ENCODE measurements around the gene NOXRED1. TPM values are rescaled to one million over a fixed set of nuclear protein-coding genes. Genes with fewer than 3 reads are reported as not detected.
A peak's percentile ranks its signal among the peaks of the same experiment; 100 is the strongest.

Gene NOXRED1
- total RNA-seq, 1 experiment from 2014 or later = 0.20 TPM

DNA sequence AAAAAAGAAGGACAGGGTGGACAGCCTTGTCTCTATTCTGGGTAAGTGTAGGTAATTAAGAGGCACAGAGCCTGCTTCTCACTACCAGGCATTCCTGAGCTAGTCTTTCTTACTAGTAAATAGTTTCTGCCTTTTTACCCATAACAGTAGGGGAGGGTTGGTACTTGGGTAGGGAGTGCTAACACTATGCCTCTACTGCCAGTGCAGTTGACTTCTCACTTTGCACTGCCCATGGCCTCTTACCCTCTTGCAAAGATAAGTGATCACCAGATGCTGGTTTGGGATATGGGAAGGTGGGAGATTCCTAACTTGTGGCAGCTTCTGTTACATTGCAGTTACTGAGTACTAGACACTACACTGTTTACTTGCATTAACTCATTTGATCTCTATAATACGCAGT is 46.2 kb upstream of the NOXRED1 start (continued):
- TF ChIP-seq, protein P1, sequence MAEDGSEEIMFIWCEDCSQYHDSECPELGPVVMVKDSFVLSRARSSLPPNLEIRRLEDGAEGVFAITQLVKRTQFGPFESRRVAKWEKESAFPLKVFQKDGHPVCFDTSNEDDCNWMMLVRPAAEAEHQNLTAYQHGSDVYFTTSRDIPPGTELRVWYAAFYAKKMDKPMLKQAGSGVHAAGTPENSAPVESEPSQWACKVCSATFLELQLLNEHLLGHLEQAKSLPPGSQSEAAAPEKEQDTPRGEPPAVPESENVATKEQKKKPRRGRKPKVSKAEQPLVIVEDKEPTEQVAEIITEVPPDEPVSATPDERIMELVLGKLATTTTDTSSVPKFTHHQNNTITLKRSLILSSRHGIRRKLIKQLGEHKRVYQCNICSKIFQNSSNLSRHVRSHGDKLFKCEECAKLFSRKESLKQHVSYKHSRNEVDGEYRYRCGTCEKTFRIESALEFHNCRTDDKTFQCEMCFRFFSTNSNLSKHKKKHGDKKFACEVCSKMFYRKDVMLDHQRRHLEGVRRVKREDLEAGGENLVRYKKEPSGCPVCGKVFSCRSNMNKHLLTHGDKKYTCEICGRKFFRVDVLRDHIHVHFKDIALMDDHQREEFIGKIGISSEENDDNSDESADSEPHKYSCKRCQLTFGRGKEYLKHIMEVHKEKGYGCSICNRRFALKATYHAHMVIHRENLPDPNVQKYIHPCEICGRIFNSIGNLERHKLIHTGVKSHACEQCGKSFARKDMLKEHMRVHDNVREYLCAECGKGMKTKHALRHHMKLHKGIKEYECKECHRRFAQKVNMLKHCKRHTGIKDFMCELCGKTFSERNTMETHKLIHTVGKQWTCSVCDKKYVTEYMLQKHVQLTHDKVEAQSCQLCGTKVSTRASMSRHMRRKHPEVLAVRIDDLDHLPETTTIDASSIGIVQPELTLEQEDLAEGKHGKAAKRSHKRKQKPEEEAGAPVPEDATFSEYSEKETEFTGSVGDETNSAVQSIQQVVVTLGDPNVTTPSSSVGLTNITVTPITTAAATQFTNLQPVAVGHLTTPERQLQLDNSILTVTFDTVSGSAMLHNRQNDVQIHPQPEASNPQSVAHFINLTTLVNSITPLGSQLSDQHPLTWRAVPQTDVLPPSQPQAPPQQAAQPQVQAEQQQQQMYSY (CRISPR knock-in tag; IDR thresholded peaks at IDR 0.05) = no peak
- TF ChIP-seq, protein P2, sequence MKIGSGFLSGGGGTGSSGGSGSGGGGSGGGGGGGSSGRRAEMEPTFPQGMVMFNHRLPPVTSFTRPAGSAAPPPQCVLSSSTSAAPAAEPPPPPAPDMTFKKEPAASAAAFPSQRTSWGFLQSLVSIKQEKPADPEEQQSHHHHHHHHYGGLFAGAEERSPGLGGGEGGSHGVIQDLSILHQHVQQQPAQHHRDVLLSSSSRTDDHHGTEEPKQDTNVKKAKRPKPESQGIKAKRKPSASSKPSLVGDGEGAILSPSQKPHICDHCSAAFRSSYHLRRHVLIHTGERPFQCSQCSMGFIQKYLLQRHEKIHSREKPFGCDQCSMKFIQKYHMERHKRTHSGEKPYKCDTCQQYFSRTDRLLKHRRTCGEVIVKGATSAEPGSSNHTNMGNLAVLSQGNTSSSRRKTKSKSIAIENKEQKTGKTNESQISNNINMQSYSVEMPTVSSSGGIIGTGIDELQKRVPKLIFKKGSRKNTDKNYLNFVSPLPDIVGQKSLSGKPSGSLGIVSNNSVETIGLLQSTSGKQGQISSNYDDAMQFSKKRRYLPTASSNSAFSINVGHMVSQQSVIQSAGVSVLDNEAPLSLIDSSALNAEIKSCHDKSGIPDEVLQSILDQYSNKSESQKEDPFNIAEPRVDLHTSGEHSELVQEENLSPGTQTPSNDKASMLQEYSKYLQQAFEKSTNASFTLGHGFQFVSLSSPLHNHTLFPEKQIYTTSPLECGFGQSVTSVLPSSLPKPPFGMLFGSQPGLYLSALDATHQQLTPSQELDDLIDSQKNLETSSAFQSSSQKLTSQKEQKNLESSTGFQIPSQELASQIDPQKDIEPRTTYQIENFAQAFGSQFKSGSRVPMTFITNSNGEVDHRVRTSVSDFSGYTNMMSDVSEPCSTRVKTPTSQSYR (CRISPR knock-in tag; IDR thresholded peaks at IDR 0.05) = no peak
- TF ChIP-seq, protein P3, sequence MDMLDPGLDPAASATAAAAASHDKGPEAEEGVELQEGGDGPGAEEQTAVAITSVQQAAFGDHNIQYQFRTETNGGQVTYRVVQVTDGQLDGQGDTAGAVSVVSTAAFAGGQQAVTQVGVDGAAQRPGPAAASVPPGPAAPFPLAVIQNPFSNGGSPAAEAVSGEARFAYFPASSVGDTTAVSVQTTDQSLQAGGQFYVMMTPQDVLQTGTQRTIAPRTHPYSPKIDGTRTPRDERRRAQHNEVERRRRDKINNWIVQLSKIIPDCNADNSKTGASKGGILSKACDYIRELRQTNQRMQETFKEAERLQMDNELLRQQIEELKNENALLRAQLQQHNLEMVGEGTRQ (CRISPR knock-in tag; IDR thresholded peaks at IDR 0.05) = no peak
- TF ChIP-seq CBFB (CRISPR knock-in tag; IDR thresholded peaks at IDR 0.05; ENCODE audit: low read depth) = no peak
- no peak for TF ChIP-seq MXD4 (CRISPR knock-in tag; IDR thresholded peaks at IDR 0.05; ENCODE audit: borderline replicate concordance)
- TF ChIP-seq FOXP1 (CRISPR knock-in tag; IDR thresholded peaks at IDR 0.05; ENCODE audit: borderline replicate concordance) = no peak
- no peak for TF ChIP-seq ZNF671 (CRISPR knock-in tag; IDR thresholded peaks at IDR 0.05)
- no peak for TF ChIP-seq CREM (CRISPR knock-in tag; IDR thresholded peaks at IDR 0.05)

DNA sequence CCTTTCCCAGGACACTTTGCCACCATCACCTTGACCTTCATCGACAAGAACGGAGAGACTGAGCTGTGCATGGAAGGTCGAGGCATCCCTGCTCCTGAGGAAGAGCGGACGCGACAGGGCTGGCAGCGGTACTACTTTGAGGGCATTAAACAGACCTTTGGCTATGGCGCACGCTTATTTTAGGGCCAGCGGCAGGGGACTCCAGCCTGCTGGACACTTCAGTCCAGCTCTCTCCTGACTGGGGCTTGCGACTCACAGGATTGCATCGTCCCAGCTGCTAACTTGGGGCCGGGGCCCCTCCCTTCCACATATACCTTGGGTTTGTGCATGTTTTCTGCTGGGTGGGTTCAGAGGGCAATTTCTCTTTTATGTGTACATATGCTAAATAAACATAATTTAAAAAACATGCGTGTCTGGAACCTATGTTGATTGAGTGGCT is 45.8 kb upstream of the NOXRED1 start:
- H3K36me3 Mint-ChIP-seq = peaks cover 48% of the 10 kb centered on the region
- CTCF ChIA-PET = interaction anchor here (0.6 to 3.0 kb wide), 2 partner anchors 10 to 148 kb away, joined by 3 to 18 read pairs; partner anchors contain the start of genes GSTZ1 and POMT2

DNA sequence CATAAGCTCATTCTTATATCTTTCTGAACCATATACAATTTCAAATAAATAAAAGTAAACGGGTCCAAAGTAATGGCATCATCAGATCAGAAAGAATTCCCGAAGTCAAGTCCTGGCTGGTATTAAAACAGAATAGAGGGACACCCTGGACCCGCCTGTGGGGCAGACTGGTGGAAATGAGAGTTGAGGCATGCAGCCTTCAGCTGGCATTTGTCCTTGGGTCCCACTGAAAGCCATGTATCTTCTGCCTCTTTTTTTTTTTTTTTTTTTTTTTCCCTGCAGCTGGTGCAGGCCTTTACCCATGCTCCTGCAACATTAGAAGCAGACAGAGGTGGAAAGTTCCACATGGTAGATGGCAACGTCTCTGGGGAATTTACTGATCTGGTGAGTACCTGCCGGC is 44.5 kb upstream of the NOXRED1 start:
- peaks cover 57% of the 10 kb centered on the region for H3K36me3 Mint-ChIP-seq
- CTCF ChIA-PET = interaction anchor here (0.6 to 1.2 kb wide), 2 partner anchors 10 to 137 kb away, joined by 5 to 6 read pairs; partner anchors contain the start of genes AHSA1 and VIPAS39
- no peaks in the 10 kb centered on the region for H3K27me3 Mint-ChIP-seq (ENCODE audit: low read depth)
- H3K4me3 Mint-ChIP-seq = no peak overlapping the region
- ATAC-seq = no peak
- peaks cover 24% of the 10 kb centered on the region for H3K4me1 Mint-ChIP-seq
- DNase-seq (ENCODE audit: low spot score) = no peak
- POLR2A ChIA-PET = no interaction called here
- H3K9me3 Mint-ChIP-seq = no peaks in the 10 kb centered on the region
- H3K27ac Mint-ChIP-seq = no peak overlapping the region
- no peak for TF ChIP-seq NR3C1 (CRISPR knock-in tag; conservative IDR thresholded peaks at IDR 0.05; ENCODE audit: low read depth)
- TF ChIP-seq, protein P4, sequence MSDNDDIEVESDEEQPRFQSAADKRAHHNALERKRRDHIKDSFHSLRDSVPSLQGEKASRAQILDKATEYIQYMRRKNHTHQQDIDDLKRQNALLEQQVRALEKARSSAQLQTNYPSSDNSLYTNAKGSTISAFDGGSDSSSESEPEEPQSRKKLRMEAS (CRISPR knock-in tag; IDR thresholded peaks at IDR 0.05) = no peak
- TF ChIP-seq, protein P5, sequence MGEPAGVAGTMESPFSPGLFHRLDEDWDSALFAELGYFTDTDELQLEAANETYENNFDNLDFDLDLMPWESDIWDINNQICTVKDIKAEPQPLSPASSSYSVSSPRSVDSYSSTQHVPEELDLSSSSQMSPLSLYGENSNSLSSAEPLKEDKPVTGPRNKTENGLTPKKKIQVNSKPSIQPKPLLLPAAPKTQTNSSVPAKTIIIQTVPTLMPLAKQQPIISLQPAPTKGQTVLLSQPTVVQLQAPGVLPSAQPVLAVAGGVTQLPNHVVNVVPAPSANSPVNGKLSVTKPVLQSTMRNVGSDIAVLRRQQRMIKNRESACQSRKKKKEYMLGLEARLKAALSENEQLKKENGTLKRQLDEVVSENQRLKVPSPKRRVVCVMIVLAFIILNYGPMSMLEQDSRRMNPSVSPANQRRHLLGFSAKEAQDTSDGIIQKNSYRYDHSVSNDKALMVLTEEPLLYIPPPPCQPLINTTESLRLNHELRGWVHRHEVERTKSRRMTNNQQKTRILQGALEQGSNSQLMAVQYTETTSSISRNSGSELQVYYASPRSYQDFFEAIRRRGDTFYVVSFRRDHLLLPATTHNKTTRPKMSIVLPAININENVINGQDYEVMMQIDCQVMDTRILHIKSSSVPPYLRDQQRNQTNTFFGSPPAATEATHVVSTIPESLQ (CRISPR knock-in tag; IDR thresholded peaks at IDR 0.05) = no peak
- TF ChIP-seq, protein P6, sequence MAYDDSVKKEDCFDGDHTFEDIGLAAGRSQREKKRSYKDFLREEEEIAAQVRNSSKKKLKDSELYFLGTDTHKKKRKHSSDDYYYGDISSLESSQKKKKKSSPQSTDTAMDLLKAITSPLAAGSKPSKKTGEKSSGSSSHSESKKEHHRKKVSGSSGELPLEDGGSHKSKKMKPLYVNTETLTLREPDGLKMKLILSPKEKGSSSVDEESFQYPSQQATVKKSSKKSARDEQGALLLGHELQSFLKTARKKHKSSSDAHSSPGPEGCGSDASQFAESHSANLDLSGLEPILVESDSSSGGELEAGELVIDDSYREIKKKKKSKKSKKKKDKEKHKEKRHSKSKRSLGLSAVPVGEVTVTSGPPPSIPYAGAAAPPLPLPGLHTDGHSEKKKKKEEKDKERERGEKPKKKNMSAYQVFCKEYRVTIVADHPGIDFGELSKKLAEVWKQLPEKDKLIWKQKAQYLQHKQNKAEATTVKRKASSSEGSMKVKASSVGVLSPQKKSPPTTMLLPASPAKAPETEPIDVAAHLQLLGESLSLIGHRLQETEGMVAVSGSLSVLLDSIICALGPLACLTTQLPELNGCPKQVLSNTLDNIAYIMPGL (CRISPR knock-in tag; IDR thresholded peaks at IDR 0.05) = no peak
- TF ChIP-seq TEAD4 (CRISPR knock-in tag; IDR thresholded peaks at IDR 0.05) = no peak
- TF ChIP-seq IRF2 (CRISPR knock-in tag; IDR thresholded peaks at IDR 0.05; ENCODE audit: borderline replicate concordance, low read depth) = no peak
- TF ChIP-seq, protein P7, sequence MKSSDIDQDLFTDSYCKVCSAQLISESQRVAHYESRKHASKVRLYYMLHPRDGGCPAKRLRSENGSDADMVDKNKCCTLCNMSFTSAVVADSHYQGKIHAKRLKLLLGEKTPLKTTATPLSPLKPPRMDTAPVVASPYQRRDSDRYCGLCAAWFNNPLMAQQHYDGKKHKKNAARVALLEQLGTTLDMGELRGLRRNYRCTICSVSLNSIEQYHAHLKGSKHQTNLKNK (CRISPR knock-in tag; IDR thresholded peaks at IDR 0.05) = no peak
- no peak for TF ChIP-seq FOXP1 (CRISPR knock-in tag; IDR thresholded peaks at IDR 0.05; ENCODE audit: borderline replicate concordance)
- TF ChIP-seq KAT7 (CRISPR knock-in tag; IDR thresholded peaks at IDR 0.05; ENCODE audit: borderline replicate concordance) = no peak
- TF ChIP-seq MYBL2 (CRISPR knock-in tag; IDR thresholded peaks at IDR 0.05) = no peak
- TF ChIP-seq TCF7 (CRISPR knock-in tag; IDR thresholded peaks at IDR 0.05; ENCODE audit: low read depth) = no peak
- TF ChIP-seq CREB1 (CRISPR knock-in tag; IDR thresholded peaks at IDR 0.05) = no peak
- TF ChIP-seq, protein P3 (CRISPR knock-in tag; IDR thresholded peaks at IDR 0.05) = no peak

More for the DNA sequence above, 45.8 kb upstream of the NOXRED1 start:
- POLR2A ChIA-PET = no interaction called here
- H3K27ac Mint-ChIP-seq = peak overlapping the region; percentile 58
- TF ChIP-seq ZNF219 (CRISPR knock-in tag; IDR thresholded peaks at IDR 0.05; ENCODE audit: borderline replicate concordance) (no peak), GABPB1 (CRISPR knock-in tag; IDR thresholded peaks at IDR 0.05) (peak; percentile 95)
- no peaks in the 10 kb centered on the region for H3K27me3 Mint-ChIP-seq (ENCODE audit: low read depth)
- ATAC-seq = no peak
- no peak overlapping the region for H3K4me3 Mint-ChIP-seq
- peaks cover 27% of the 10 kb centered on the region for H3K4me1 Mint-ChIP-seq
- DNase-seq (ENCODE audit: low spot score) = no peak
- H3K9me3 Mint-ChIP-seq = no peaks in the 10 kb centered on the region
